Left colon (tissue), 2 donors: Measurements from ENCODE around the gene C19orf73. TPM values are rescaled to one million over a fixed set of nuclear protein-coding genes. Genes with fewer than 3 reads are reported as not detected.

Source experiments
- ATAC-seq: fragments of 200-7000 bp; cut with Tn5 transposase; one replicate; pipeline ENCODE4 v1.9.1; 2020; ENCODE audit warnings: mild to moderate bottlenecking, moderate library complexity
- DNase-seq, 2 donors: peaks; one replicate each; pipeline ENCODE4 v3.0.0-alpha.2; 2020
- intact Hi-C, 2 donors: fragments of 100-400 bp; cut with DNase I in 1 of 2; cut with micrococcal nuclease in 1 of 2; formaldehyde crosslinking; loops; one replicate each; pipeline versions ENCODE4 v1.11.2 to v1.14.0; 2022; cut with DNase I, micrococcal nuclease
- long read RNA-seq: library from polyadenylated mRNA; unstranded; transcript quantifications from one replicate; pipeline ENCODE4 v2.0.0, GENCODE V29; 2021
- total RNA-seq, 2 donors: library from RNA; stranded (reverse); fragmentation: NEBNext Ultra II Directional; extraction: Animal tissue kit (Norgen Biotek cat#: 25700); gene quantifications; one replicate each; pipeline ENCODE4 v1.2.1, GENCODE V29; 2021
- donor health status: DM: no; HTN: no; CAD: no.
- donor health status: DM: yes; HTN: yes; CAD: no.

C19orf73 gene
- 1 to 10 TPM; 1.8 to 2.0 TPM for total RNA-seq
- long read RNA-seq, partial matches to known transcripts = 0 of 1 reads
- long read RNA-seq, other reads (novel, unspliced or antisense) = 0 of 1 reads

GRCh38 chr19:49118565-49119410 lies at the start of gene C19orf73:
Gene C19orf73 (minus strand): TSS chr19:49119143. CDS start chr19:49119022, 121 bp downstream.
- DNase-seq (peak; percentile 95 to 97), ATAC-seq (peak; percentile 84)
- intact Hi-C loops = no loop called here

- ATAC-seq (peak; percentile 10), DNase-seq (peak in 1 of 2 donors; percentile 37)
- intact Hi-C loops = no loop called here
Observed at GRCh38 chr19:49168421-49168820, 49.5 kb upstream of the C19orf73 start.

GRCh38 chr19:49167857-49168409 lies 49.0 kb upstream of the C19orf73 start:
- ATAC-seq (peak; percentile 7), DNase-seq (no peak)
- intact Hi-C loops = no loop called here

GRCh38 chr19:49165865-49166301 lies 46.9 kb upstream of the C19orf73 start:
- intact Hi-C loops = no loop called here
- ATAC-seq (peak; percentile 32), DNase-seq (peak; percentile 38 to 44)

GRCh38 chr19:49165111-49165750 lies 46.3 kb upstream of the C19orf73 start:
- intact Hi-C loops = no loop called here
- DNase-seq (no peak), ATAC-seq (peak; percentile 58)

GRCh38 chr19:49161987-49162386 lies 43.0 kb upstream of the C19orf73 start:
- intact Hi-C loops = no loop called here
- no peak for ATAC-seq
- DNase-seq = no peak

- no peak for DNase-seq
- intact Hi-C loops = no loop called here
Observed at GRCh38 chr19:49160450-49161189, 41.7 kb upstream of the C19orf73 start.

GRCh38 chr19:49157445-49158224 lies 38.7 kb upstream of the C19orf73 start, which contains the start of gene TRPM4:
Gene TRPM4 (plus strand): TSS chr19:49157792. CDS start chr19:49157867, 75 bp downstream.
- ATAC-seq = peak; percentile 80
- peak; percentile 94 to 97 for DNase-seq
- intact Hi-C loops = no loop called here

More at GRCh38 chr19:49160450-49161189, 41.7 kb upstream of the C19orf73 start:
- ATAC-seq = peak; percentile 12

GRCh38 chr19:49155820-49156346 lies 36.9 kb upstream of the C19orf73 start:
- intact Hi-C loops = no loop called here
- DNase-seq (no peak), ATAC-seq (no peak)

- intact Hi-C loops = no loop called here
- DNase-seq (no peak), ATAC-seq (no peak)
Observed at GRCh38 chr19:49155005-49155819, 36.3 kb upstream of the C19orf73 start, which contains the start of gene HRC. Gene HRC (minus strand): TSS chr19:49155396. CDS start chr19:49155237, 159 bp downstream.

- intact Hi-C loops = no loop called here
- ATAC-seq (no peak), DNase-seq (no peak)
Observed at GRCh38 chr19:49154279-49154678, 35.3 kb upstream of the C19orf73 start.

GRCh38 chr19:49153167-49153809 lies 34.3 kb upstream of the C19orf73 start:
- ATAC-seq (no peak), DNase-seq (no peak)
- intact Hi-C loops = no loop called here

- DNase-seq = no peak
- ATAC-seq = no peak
- intact Hi-C loops = no loop called here
Observed at GRCh38 chr19:49152119-49152550, 33.2 kb upstream of the C19orf73 start.

- DNase-seq (peak; percentile 97 to 98), ATAC-seq (peak; percentile 65)
- intact Hi-C loops = no loop called here
Observed at GRCh38 chr19:49151267-49152118, 32.5 kb upstream of the C19orf73 start.

GRCh38 chr19:49150944-49151243 lies 32.0 kb upstream of the C19orf73 start:
- intact Hi-C loops = no loop called here
- DNase-seq = no peak
- ATAC-seq = no peak
